CD4-positive, alpha-beta T cell (primary cell): ENCODE results near the gene NME5. TPM values are rescaled to one million over a fixed set of nuclear protein-coding genes. Genes with fewer than 3 reads are reported as not detected.

Experiments
- ATAC-seq: fragments of 200-7000 bp; cut with Tn5 transposase; one replicate; pipeline ENCODE4 v1.10.0; 2022; ENCODE audit warnings: mild to moderate bottlenecking; ENCODE audit not compliant: poor library complexity
- CTCF ChIA-PET: fragments of 350-600 bp; sonication (Branson Sonifier 250); formaldehyde crosslinking; loops from one replicate; lab custom pipeline; 2021; ENCODE audit warnings: antibody characterized with exemption, inconsistent platforms; lab: Charles Lee
- POLR2A ChIA-PET: fragments of 350-600 bp; sonication (Branson Sonifier 250); formaldehyde crosslinking; loops from one replicate; lab custom pipeline; 2021; ENCODE audit warnings: antibody characterized with exemption, inconsistent platforms; lab: Charles Lee
- DNase-seq, 14 experiments: peaks; one replicate each; pipeline ENCODE4 v3.0.0-alpha.2; 2013 to 2020; ENCODE audit warnings: mixed read lengths in 2 of 14
- H3K27ac ChIP-seq, 2 donors: one replicate each; pipeline versions ENCODE4 v1.5.1 to v1.7.0; 2013; ENCODE audit warnings: low read length in 2 of 2, low read depth in 1 of 2, mild to moderate bottlenecking in 1 of 2
- H3K27me3 ChIP-seq, 2 experiments: 1 replicate in 1 of 2; 2 replicates in 1 of 2; pipeline versions ENCODE4 v1.6.1 to v1.7.0; 2013; ENCODE audit warnings: low read length in 2 of 2, control low read depth in 1 of 2, mild to moderate bottlenecking in 1 of 2, moderate library complexity in 1 of 2; ENCODE audit not compliant: insufficient read depth in 2 of 2, control insufficient read depth in 1 of 2
- H3K36me3 ChIP-seq: one replicate; pipeline ENCODE4 v1.6.1; 2013; ENCODE audit warnings: low read length, control low read depth; ENCODE audit not compliant: insufficient read depth
- H3K4me1 ChIP-seq: one replicate; pipeline ENCODE4 v1.6.1; 2013; ENCODE audit warnings: low read length, control low read depth; ENCODE audit not compliant: insufficient read depth
- H3K4me3 ChIP-seq: one replicate; pipeline ENCODE4 v1.5.1; 2013; ENCODE audit warnings: mild to moderate bottlenecking, low read length, moderate library complexity
- H3K9me3 ChIP-seq, 2 experiments: 1 replicate in 1 of 2; 2 replicates in 1 of 2; pipeline versions ENCODE4 v1.6.1 to v1.7.0; 2013; ENCODE audit warnings: low read length in 2 of 2, mild to moderate bottlenecking in 2 of 2, control low read depth in 1 of 2, moderate library complexity in 1 of 2; ENCODE audit not compliant: control insufficient read depth in 1 of 2, insufficient read depth in 1 of 2
- H3K27ac Mint-ChIP-seq: one replicate; pipeline ENCODE4 v1.8.0; 2020; ENCODE audit warnings: mixed read lengths
- H3K27me3 Mint-ChIP-seq: one replicate; pipeline ENCODE4 v1.8.0; 2021; ENCODE audit warnings: mixed read lengths
- H3K36me3 Mint-ChIP-seq: one replicate; pipeline ENCODE4 v1.8.0; 2021; ENCODE audit warnings: low read depth, mixed read lengths
- H3K4me1 Mint-ChIP-seq: one replicate; pipeline ENCODE4 v1.8.0; 2021; ENCODE audit warnings: low read depth, mixed read lengths
- H3K4me3 Mint-ChIP-seq: one replicate; pipeline ENCODE4 v1.8.0; 2020; ENCODE audit warnings: mild to moderate bottlenecking, mixed read lengths
- H3K9me3 Mint-ChIP-seq: one replicate; pipeline ENCODE4 v1.8.0; 2020; ENCODE audit warnings: mixed read lengths
- CTCF ChIP-seq: fragments of 200-600 bp; IDR thresholded peaks from one replicate; pipeline ENCODE4 v1.8.0; 2022; ENCODE audit warnings: antibody characterized with exemption, mild to moderate bottlenecking
- intact Hi-C, 2 experiments: fragments of 100-400 bp; cut with DNase I in 1 of 2; cut with micrococcal nuclease in 1 of 2; formaldehyde crosslinking; loops; one replicate each; pipeline versions ENCODE4 v1.15.1 to v1.9.0; 2023 to 2025; cut with DNase I, micrococcal nuclease
- total RNA-seq, 174 experiments: library from RNA in 2 of 174; stranded (reverse) in 2 of 174; gene quantifications; one replicate each; pipeline ENCODE4 v1.2.3 and lab custom pipeline; 2021 to 2026

Gene NME5
- total RNA-seq, 2 experiments from 2014 or later, result not detected

DNA sequence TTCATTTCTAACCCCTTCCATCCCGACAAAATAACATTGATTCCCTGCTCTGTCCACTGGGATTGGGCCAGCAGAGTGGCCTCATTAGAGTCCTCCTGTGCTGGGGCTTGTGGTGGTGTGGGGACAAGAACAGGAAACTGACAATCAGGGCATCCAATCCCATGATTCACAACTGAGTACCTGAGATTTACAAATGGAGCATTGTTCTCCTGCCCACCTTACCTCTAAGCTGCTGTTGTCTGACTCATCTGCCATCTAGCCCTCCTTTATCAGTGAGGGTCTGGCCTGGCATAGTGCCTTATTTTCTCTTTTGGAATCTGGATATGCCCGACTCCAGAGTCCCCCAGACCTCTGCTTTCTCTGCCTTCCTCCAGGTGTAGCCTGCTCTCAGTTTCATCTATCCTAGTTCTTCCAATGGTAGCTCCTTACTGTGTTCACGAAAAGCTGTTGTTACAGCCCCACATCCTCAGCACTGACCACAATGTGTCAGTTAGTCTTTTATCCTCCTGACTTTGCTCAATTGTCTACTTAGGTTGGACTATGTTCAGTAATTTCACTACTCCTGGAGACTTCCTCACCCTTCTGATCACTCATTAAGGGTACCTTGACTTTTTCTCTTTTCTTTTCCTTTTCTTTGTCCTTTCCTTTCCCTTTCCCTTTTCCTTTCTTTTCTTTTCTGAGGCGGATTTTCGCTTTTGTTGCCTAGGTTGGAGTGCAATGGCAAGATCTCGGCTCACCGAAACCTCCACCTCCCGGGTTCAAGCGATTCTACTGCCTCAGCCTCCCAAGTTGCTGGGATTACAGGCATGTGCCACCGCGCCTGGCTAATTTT is 42.0 kb downstream of the NME5 start:
- H3K27ac Mint-ChIP-seq, result no peak overlapping the region
- ATAC-seq, result no peak
- POLR2A ChIA-PET, result no interaction called here

DNA sequence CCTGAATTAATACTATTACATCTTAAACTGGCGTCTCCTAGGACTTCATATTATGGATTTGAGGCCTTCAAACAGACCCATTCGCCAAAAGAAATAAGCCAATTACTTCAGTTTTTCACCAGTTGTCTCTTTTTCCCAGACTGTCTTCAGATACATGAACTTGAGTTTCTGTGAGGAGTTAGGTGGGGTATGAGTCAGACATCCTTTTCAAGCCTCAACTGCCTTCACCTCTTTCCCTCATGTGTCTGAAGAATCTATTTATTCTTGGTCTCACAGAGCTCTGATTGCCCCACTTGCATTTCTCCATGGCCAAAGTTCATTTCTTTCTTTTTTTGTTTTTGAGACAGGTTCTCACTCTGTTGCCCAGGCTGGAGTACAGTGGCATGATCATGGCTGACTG is 42.9 kb downstream of the NME5 start:
- ATAC-seq (no peak), DNase-seq (no peak)
- Histone ChIP-seq H3K27me3 (no peaks in the 10 kb centered on the region), H3K36me3 (no peaks in the 10 kb centered on the region), H3K4me1 (peaks cover 6% of the 10 kb centered on the region), H3K9me3 (no peaks in the 10 kb centered on the region), H3K27ac (no peak overlapping the region), H3K4me3 (no peak overlapping the region)
- Mint-ChIP-seq H3K27ac (no peak overlapping the region), H3K27me3 (peaks cover 8% of the 10 kb centered on the region), H3K9me3 (no peaks in the 10 kb centered on the region), H3K36me3 (no peaks in the 10 kb centered on the region), H3K4me1 (peaks cover 48% of the 10 kb centered on the region), H3K4me3 (no peak overlapping the region)
- intact Hi-C loops, result no loop called here
- ChIA-PET CTCF (no interaction called here), POLR2A (no interaction called here)
- no peak for TF ChIP-seq CTCF

More for the DNA sequence above, 42.0 kb downstream of the NME5 start:
- H3K36me3 Mint-ChIP-seq, result no peaks in the 10 kb centered on the region
- H3K9me3 Mint-ChIP-seq, result no peaks in the 10 kb centered on the region
- Histone ChIP-seq H3K27me3 (no peaks in the 10 kb centered on the region), H3K27ac (no peak overlapping the region), H3K36me3 (no peaks in the 10 kb centered on the region), H3K4me1 (peaks cover 6% of the 10 kb centered on the region), H3K9me3 (no peaks in the 10 kb centered on the region), H3K4me3 (no peak overlapping the region)
- peaks cover 8% of the 10 kb centered on the region for H3K27me3 Mint-ChIP-seq
- TF ChIP-seq CTCF, result no peak
- H3K4me1 Mint-ChIP-seq, result peaks cover 43% of the 10 kb centered on the region
- CTCF ChIA-PET, result interaction anchor here (0.6 kb wide), 1 partner anchor 221 kb away, joined by 3 read pairs; no protein-coding TSS in a partner anchor
- no peak overlapping the region for H3K4me3 Mint-ChIP-seq
- no peak for DNase-seq
- intact Hi-C loops, result no loop called here

DNA sequence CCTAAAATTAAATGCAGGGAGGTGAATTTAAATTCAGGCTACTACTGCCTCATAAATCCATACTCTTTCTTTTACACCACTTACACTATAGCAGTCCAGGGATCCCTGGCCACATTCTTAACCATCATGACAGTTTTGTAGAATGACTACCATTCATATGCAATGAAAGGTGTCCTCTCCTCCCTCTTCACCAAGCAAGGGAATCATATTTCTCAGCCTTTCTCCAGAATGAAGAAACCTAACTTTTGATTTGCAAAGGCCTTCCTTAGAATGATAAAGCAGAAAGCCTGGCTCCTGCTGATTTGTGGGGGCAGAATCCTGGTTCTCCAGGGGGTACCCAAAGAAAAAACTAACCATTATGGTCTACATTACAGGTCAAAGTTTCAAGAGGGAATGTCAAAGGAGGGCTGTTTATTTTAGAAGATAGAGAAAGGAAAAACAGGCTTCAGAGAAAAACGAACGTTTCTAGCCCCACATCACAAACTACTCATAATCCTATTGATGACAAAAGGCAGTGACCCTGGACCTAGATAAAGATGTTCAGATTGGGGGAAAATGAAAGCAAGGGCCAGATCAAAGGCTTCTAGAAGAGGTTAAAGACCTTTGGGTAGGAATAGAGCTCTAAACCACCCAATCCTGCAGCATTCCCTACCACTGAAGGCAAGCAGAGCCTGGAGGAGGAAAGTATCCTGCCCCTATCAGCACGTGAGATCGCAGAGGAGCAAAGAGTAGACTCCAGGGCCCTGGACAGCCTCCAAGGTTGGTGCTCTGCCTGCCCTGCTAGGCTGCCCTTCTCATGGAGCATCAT is 43.9 kb downstream of the NME5 start:
- Mint-ChIP-seq H3K27me3 (peaks cover 8% of the 10 kb centered on the region), H3K4me3 (no peak overlapping the region), H3K27ac (no peak overlapping the region), H3K4me1 (peaks cover 48% of the 10 kb centered on the region), H3K36me3 (no peaks in the 10 kb centered on the region), H3K9me3 (no peaks in the 10 kb centered on the region)
- peaks cover 6% of the 10 kb centered on the region for H3K4me1 ChIP-seq
- H3K4me3 ChIP-seq, result no peak overlapping the region
- intact Hi-C loops, result no loop called here
- no peaks in the 10 kb centered on the region for H3K9me3 ChIP-seq
- TF ChIP-seq CTCF, result no peak
- no peak for DNase-seq
- H3K27me3 ChIP-seq, result no peaks in the 10 kb centered on the region
- CTCF ChIA-PET, result no interaction called here
- no peaks in the 10 kb centered on the region for H3K36me3 ChIP-seq
- no peak overlapping the region for H3K27ac ChIP-seq
- POLR2A ChIA-PET, result no interaction called here
- ATAC-seq, result no peak
